ENCODE results near the gene USP9X. TPM values are rescaled to one million over a fixed set of nuclear protein-coding genes. Genes with fewer than 3 reads are reported as not detected.

USP9X gene
- total and polyA plus RNA-seq, 2 of the 8 experiments (the other 6 are each of a cell fraction or from before 2014, with no cell fraction given), result 79.2 to 300 TPM

- Histone ChIP-seq H2BK12ac (ENCODE audit: low read depth, low read length) (no peak overlapping the region), H3K9me3 (ENCODE audit: insufficient read depth in 2 of 2, low read depth in 1 of 2, low read length in 1 of 2) (no peaks in the 10 kb centered on the region; a peak in 1 of 4 replicates), H4K91ac (replicated peaks; ENCODE audit: insufficient read length, low read length) (no peak overlapping the region), H3K18ac (ENCODE audit: extremely low read depth, low read length) (no peak overlapping the region), H3K56ac (replicated peaks; ENCODE audit: insufficient read length, low read depth, low read length) (no peak overlapping the region), H3K79me2 (ENCODE audit: control insufficient read depth in 1 of 2, insufficient read depth in 2 of 2, low read length in 2 of 2) (no peaks in the 10 kb centered on the region), H3K23ac (ENCODE audit: insufficient read length) (no peak overlapping the region), H3K27ac (ENCODE audit: low read depth, low read length) (no peak overlapping the region), H3K27me3 (replicated peaks in 1 of 4; ENCODE audit: control insufficient read depth in 3 of 4, extremely low read depth in 1 of 4, insufficient read depth in 3 of 4, low read length in 3 of 4) (no peaks in the 10 kb centered on the region), H3K9ac (replicated peaks in 1 of 4; ENCODE audit: extremely low read depth in 1 of 4, low read depth in 3 of 4, low read length in 3 of 4) (no peak overlapping the region), H4K5ac (ENCODE audit: insufficient read length, low read depth, low read length) (no peak overlapping the region), H2AK5ac (ENCODE audit: low read depth, low read length) (no peak overlapping the region), H3K4me2 (ENCODE audit: insufficient read depth in 1 of 2, low read depth in 2 of 2, low read length in 2 of 2) (no peak overlapping the region), H2BK120ac (replicated peaks; ENCODE audit: low read depth, low read length) (no peak overlapping the region), H3K23me2 (ENCODE audit: low read depth, low read length) (no peaks in the 10 kb centered on the region), H2BK15ac (ENCODE audit: low read length) (no peak overlapping the region), H3K14ac (ENCODE audit: insufficient read length) (no peak overlapping the region), H3K4ac (replicated peaks; ENCODE audit: insufficient read length, low read depth, low read length) (no peak overlapping the region), H4K20me1 (replicated peaks in 1 of 2; ENCODE audit: control insufficient read depth in 1 of 2, insufficient read depth in 2 of 2, low read length in 2 of 2) (no peaks in the 10 kb centered on the region), H3K36me3 (ENCODE audit: control insufficient read depth in 2 of 4, insufficient read depth in 4 of 4, low read length in 3 of 4) (no peaks in the 10 kb centered on the region), H3K4me1 (replicated peaks in 1 of 4; ENCODE audit: control insufficient read depth in 3 of 4, insufficient read depth in 4 of 4, low read length in 3 of 4) (no peaks in the 10 kb centered on the region), H2AFZ (ENCODE audit: low read length) (no peak overlapping the region), H3K79me1 (ENCODE audit: low read depth, low read length) (no peaks in the 10 kb centered on the region), H2BK5ac (ENCODE audit: low read depth, low read length) (no peak overlapping the region), H4K8ac (ENCODE audit: extremely low read depth, insufficient read depth, low read length) (no peak overlapping the region), H3K4me3 (ENCODE audit: extremely low read depth in 1 of 4, insufficient read depth in 2 of 4, low read depth in 3 of 4, low read length in 4 of 4) (no peak overlapping the region), H2BK20ac (ENCODE audit: low read length) (no peak overlapping the region)
- CTCF ChIA-PET (ENCODE audit: partially characterized antibody), result interaction anchor here (0.7 to 1.5 kb wide), 5 partner anchors 15 to 722 kb away, joined by 3 to 4 read pairs (median 3); no protein-coding TSS in a partner anchor
- FAIRE-seq (no peak), DNase-seq (ENCODE audit: low read depth in 1 of 2, low spot score in 2 of 2) (no peak)
- no peak for TF ChIP-seq HDAC6 (IDR thresholded peaks at IDR 0.05; ENCODE audit: low read depth, low read length)
- TF ChIP-seq RAD21 (IDR thresholded peaks at IDR 0.05 in 1 of 2, conservative IDR thresholded peaks at IDR 0.05 in 1 of 2; ENCODE audit: low read depth in 2 of 2, low read length in 2 of 2), result peak; percentile 21 to 32; a peak in 3 of 4 replicates
- WGBS, 2 experiments (ENCODE audit: extremely low coverage in 1 of 2, insufficient coverage in 1 of 2, insufficient read length in 1 of 2, insufficient replicate concordance in 2 of 2, low coverage in 1 of 2, low lambda C conversion rate in 2 of 2, missing lambda C conversion rate in 1 of 2), result 94% methylated on average over 13 of the region's 13 CpGs; no CpG with 5 or more reads in 1 of the 2 experiments
- POLR2A ChIA-PET (ENCODE audit: partially characterized antibody), result no interaction called here
Observed at GRCh38 chrX:41259516-41259915, 174.3 kb downstream of the USP9X start.

Data from H1 (cell line).